COLO668 (cell line): ENCODE measurements around the gene ARL8B.
"Not testable (repeated sequence)": the region's sequence is repeated elsewhere in the genome, so short reads cannot be mapped to it uniquely, and the experiment has no call there.

ENCODE experiments used
- DNase-seq: peaks from one replicate; lab custom pipeline; 2025; ENCODE audit not compliant: unreplicated experiment; lab: John Stamatoyannopoulos, UW

The ARL8B gene

DNA sequence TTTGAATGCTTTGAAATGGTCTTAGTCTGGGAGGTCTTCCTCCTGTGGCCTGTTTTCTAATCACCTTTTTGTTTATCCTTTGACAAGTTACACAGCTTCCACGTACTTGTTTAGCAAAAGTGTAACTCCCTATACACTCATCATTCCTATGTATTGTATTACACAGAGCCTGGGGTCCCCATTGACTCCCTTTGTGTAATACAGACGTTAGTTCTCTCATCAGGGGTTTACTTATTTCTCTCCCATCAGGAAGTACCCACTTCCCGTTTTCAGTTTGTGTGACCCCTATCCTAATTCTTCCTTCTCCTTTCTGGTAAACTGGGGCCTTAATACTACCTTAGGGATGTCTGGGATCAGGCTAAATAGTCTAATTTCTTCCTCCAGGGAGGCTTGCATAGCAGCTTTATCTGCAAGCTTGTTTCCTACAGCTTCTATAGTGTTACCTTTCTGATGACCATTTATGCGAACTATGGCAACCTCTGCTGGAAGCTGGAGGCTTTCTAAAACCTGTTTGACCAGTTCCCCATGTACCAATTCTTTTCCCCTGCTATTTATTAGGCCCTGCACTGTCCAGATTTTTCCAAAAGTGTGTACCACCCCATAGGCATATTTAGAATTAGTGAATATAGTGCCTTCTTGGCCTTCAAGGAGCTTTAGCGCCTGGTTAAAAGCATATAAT, 22.4 kb downstream of the ARL8B start:
- DNase-seq: no peak

DNA sequence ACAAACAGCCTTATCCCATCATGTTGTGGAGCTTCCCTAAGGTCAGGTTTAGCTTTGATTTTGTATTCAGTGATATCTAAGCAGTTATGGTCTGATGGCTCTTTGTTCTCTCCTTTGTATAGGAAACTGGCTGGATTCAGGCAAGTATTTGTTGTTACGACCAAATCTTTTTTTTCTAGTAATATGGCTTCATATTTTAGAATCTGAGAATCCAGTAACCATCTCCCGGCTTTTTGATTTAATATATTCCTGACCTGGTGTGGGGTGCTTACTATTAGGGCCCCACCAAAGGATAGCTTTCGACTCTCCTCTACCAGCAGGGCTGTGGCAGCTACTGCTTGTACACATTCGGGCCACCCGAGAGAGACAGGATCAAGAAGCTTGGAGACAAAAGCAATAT, 23.0 kb downstream of the ARL8B start:
- DNase-seq: no peak

DNA sequence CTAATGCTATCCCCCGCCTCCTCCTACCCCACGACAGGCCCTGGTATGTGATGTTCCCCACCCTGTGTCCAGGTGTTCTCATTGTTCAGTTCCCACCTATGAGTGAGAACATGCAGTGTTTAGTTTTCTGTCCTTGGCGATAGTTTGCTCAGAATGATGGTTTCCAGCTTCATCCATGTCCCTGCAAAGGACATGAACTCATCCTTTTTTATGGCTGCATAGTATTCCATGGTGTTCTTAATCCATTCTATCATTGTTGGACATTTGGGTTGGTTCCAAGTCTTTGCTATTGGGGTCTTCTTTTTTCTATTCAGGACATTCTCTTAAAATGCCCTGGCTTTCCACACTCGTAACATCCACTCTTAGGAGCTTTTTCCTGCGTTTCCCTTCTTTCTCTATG, 25.1 kb downstream of the ARL8B start:
- DNase-seq: not testable (repeated sequence)

DNA sequence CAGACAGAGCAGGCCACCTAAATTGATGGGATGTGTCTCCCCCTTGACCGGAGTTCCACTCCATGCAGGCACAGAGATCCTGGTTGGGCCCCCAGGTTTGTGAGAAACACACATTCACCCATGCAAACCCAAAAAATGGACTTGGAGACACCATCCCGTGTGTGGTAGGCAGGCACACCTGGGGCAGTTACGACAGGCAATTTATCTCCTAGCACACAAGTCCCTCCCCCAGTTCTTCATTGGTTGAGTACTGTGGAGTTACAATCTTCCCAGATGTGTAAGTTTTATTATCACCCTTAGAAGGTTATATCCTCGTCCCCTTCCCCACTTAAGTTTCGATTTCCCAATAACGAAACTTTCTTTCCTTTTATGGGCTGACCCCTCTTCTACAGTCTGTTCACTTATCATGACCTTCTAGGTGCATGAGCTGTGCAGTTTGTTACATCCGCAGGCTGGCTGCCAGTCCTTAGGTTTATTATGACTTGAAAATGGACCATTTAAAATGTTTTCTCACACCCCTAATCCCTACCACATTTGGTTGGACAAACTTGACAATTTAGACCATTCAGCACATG, 27.3 kb downstream of the ARL8B start:
- DNase-seq: no peak

DNA sequence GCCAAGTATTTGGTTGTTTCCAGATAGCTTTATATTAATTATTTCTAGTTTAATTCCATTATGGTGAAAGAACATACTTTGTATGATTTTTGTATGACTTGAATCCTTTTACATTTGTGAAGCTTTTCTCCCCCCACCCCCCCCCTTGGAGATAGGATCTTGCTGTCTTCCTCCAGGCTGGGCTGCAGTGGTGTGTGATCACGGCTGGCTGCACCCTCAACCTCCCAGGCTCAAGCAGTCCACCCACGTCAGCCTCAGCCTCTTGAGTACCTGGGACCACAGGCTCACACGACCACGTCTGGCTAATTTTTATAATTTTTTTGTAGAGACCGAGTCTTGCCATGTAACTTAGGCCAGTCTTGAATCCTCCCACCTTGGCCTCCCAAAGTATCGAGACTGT, 29.5 kb downstream of the ARL8B start:
- no peak for DNase-seq

DNA sequence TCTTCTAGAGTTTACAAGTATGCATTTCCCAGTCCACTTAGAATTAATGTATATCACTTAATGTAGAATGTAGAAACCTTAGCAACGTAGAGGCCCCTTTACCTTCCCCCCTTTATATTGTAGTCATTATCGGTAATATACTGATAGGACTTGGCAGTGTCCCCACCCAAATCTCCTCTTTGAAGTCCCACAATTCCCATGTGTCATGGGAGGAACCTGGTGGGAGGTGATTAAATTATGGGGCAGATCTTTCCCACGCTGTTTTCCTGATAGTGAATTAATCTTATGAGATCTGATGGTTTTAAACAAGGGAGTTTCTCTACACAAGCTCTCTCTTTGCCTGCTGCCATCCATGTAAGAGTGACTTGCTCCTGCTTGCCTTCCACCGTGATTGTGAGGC, 31.0 kb downstream of the ARL8B start:
- no peak for DNase-seq

DNA sequence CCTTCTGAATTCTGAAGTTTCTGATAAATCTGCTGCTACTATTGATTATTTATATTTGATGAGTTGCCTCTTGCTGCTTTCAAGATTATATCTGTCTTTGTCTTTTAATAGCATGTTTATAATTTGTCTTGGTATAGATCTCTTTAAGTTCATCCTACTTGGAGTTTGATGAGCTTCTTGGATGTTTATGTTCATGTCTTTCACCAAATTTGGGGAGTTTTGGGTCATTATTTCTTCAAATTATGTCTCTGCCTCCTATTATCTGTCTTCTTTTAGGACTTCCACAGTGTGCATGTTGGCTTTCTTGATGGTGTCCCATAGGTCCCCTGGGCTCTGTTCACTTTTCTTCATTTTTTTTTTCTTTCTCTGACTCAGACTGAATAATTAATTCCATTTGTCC, 33.1 kb downstream of the ARL8B start:
- DNase-seq: no peak

DNA sequence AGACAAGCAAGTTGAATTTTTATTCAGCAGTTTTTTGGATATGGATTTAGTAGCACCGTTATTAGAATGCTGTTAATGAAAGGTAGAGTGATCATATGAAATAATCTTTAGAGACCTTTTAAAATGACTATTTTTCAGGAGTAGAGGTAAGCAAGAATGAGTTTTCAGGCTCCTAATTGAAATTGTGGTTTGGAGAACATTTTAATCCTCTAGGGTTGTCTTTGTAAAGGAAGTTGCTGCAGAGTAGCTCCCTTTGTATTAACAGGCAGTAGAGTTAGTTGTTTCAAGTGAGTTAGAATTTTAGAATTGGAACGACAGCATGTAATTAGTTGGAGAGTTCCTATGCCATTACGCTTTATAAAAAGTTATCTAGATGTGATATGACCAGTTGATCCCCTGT, 38.2 kb downstream of the ARL8B start:
- no peak for DNase-seq

DNA sequence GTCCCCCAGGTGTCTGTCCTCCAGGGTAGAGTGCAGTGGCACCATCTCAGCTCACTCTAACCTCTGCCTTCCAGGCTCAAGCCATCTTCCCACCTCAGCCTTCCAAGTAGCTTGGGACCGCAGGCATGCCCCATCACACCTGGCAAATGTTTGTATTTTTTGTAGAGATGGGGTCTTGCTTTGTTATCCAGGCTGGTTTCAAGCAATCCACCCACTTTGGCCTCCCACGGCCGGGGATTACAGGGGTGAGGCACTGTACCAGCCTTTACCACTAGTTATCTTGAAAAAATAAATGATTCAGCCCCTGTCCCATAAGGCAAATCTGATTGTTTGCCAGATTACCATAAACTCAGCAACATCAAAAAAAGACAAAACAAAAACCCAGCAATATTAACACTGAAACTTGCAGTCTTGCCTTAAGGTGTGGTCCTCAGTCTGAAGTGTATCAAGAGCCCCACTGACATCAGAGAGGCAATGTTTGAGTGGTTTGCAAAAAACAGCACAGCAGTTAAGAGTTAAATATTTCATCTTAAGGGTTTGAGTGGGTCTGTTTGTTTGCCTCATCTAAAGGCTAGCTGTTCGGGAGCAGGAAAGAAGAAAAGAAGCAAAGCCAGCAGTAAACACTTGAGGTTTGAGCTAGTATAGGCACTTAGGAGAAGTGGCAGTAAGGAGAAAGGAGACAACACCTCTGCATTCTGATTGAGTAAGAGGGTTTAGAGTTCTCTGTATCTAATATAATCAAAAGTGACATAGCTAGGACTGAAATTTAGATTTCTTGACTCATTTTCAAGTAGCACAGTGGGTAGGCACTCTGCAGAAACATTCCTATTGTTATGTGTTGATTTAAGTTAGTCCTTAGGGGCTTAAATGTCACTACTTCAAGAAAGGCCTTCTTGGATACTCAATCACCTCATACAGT, 39.1 kb downstream of the ARL8B start:
- no peak for DNase-seq

DNA sequence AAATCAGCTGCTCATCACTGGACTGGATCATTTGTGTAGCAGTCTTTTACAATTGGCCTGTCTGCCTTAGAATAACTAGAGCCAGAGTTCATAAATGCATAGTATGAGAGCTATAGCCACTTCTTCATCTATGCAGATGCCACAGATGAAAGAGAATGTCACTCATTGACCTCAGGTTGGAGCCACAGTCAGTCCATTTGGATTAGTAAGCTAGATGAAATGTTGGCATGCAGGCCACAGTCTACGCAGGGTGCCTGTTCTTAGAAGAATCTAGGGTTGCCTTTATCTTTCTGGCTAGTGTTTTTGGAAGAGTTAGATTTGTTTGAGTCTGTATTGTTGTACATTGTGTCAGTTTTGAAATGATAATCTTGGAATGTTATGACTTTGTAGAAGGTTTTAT, 40.0 kb downstream of the ARL8B start:
- no peak for DNase-seq

DNA sequence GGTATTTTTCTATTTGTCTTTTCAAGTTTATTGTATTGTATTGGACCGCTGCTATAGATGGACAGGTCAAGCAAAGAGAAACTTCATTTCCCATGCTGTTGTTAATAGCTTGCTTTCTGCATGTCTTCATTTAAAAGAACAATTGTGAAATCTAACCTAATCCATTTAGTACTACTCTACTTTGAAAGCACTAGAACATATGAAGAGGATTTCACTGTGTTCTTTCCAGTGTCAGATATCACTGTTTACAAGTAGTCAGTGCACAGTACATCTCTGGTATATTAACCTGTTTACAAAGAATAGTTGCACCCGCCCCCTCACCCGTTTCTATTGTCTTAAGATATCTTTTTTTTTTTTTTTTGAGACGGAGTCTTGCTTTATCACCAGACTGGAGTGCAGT, 43.6 kb downstream of the ARL8B start:
- DNase-seq: no peak

DNA sequence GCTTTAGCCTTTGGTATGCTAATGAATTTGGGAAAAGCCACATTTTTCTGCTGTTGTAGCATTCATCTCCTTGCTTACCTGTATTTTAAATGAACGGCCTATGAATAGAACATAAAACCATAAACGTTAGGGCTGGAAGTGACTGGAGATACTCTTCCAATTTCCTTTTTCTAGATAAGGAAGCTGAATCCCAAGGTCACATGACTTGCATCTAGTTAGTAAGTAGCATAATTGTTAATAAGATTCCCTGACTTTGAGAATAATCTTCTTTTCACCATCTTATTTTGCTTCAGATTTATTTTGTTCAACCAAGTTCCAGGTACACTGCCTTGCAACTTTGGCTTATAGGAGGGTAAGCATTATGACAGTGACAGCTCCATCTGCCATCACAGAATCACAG, 44.8 kb downstream of the ARL8B start:
- no peak for DNase-seq

DNA sequence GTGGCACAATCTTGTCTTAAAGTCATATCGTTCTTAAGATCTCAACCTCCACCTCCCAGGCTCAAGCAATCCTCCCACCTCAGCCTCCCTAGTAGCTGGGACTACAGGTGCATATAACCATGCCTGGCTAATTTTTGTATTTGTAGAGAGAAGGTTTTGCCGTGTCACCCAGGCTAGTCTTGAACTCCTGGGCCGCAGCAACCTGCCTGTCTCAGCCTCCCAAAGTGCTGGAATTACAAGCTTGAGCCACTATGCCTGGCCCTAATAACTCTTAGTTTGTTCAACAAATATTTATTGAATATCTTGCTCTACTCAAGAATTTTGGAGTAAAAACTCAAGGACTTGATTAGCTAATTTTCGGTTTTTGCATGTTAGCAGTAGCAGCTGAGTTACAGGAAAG, 46.0 kb downstream of the ARL8B start:
- DNase-seq: no peak

DNA sequence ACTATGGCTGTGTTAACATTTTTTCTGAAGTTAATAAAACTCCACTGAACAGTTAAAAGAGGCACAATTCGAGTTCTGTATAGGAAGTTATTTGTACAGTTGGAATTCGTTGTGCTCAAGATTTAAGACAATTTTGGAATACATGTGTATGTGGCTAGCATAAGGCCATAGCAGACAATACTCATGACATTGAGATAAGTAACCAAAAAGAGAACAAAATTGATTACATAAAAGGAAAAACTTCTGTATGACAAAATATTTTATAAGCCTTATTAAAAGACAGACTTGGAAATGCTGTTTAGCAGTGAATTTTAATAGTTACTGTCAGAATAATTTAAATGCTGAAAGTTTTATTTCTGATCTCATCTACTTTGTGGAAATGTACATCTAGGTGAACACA, 47.7 kb downstream of the ARL8B start:
- DNase-seq: no peak

DNA sequence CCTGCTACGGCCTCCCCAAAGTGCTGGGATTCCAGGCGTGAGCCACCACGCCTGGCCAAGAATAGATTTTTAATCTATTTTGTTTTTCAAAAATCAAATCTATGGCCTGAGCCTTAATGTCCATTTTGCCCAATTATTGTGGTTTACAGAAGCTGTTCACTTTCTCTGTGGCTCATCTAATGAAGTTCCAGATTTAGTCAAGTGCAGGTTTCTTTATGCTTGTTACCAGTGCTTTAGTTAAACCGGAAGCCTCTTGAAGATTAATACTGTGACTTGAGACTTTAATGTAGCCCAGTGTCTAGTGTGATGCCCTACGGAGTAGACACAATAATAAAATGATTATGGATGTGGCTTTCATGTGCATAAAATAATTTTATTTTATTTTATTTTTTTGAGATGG, 48.9 kb downstream of the ARL8B start:
- DNase-seq: no peak

DNA sequence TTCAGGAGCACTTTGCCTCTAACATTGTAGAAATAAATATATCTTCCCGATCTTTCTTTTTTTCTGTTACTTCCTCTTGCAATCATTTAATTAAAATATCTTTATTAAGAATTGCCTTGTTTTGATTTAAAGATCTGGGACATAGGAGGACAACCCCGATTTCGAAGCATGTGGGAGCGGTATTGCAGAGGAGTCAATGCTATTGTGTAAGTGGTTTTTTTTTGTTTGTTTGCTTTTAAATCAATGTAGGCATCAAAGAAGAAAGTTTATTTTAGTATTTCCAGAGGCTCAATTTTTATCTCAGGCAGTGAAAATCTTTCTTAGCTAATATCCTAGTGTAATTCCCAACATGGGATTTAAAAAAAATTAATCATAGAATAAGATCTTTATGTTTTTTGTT, 49.9 kb downstream of the ARL8B start:
- DNase-seq: no peak

DNA sequence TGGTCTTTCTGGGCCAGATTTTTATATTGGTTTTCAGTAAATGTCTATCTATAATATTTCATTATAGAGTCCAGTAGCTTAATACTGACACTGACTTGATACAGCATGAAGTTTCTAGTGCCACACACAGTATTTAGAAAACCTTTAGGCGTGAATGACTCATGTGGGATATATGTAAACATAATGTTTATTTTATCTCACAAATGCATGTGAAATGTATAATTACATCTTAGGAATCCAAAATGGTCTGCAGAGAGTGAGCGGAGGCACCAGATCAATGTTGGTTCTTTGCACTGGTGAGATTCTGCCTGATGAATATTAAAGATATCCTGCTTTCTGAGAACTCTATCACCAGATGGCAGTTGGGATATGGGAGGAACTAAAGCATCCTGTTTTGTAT, 56.9 kb downstream of the ARL8B start:
- DNase-seq: not testable (repeated sequence)

DNA sequence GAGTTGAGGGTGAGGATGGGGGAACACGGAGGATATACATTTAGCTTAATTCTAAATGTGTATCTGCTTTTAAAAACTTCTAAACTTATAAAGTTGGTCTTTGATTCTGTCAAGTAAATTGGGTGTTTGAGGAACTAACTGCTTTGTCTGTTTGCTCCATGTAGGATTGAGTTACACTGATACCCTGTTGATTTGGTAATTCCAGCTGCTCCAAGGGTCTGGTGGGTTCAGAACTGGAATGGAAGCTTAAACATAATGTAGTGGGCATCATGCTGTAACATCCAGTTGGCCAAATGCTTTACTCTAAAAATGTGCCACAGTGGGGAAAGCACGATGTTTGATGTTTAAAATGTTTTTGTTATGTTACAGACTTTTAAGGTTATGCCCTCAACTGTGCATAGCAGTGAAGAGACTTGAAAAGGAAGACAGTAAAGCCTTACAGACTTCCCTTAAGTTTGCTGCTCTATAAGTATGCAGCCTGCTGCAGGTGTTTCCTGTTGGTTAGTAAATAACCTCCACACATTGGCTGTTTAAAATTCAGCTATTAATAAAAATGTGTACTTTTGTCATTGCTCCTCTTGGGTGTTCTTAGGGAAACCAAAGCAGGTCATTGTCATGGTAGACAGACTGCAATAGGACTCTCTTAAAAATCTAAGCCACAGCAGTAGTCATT, 59.5 kb downstream of the ARL8B start:
- DNase-seq: no peak

DNA sequence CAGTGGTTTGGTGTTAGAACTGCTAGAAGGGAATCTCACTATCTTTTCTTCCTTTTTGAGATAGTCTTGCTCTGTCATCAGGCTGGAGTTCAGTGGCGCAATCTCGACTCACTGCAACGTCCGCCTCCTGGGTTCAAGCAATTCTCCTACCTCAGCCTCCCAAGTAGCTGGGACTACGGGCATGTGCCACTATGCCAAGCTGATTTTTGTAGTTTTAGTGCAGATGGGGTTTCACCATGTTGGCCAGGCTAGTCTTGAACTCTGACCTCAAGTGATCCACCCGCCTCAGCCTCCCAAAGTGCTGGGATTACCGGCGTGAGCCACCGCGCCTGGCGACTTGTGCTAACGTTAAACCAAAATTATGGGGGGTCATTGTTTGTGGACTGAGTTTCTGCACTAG, 61.6 kb downstream of the ARL8B start:
- DNase-seq: not testable (repeated sequence)

DNA sequence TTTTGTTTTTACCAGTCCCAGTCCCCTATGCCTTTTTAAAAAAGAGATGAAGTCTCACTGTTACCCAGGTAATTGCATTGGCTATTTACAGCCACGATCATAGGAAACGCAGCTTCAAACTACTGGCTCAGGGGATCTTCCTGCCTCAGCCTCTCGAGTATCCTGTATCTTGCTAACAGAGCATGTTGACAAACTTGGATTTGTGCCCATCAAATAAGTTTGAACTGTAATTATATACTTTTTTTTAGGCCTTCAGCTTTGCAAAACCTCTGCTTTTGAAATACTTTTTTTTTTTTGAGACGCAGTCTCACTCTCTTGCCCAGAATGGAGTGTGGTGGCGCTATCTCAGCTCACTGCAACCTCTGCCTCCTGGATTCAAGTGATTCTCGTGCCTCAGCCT, 62.4 kb downstream of the ARL8B start:
- no peak for DNase-seq

DNA sequence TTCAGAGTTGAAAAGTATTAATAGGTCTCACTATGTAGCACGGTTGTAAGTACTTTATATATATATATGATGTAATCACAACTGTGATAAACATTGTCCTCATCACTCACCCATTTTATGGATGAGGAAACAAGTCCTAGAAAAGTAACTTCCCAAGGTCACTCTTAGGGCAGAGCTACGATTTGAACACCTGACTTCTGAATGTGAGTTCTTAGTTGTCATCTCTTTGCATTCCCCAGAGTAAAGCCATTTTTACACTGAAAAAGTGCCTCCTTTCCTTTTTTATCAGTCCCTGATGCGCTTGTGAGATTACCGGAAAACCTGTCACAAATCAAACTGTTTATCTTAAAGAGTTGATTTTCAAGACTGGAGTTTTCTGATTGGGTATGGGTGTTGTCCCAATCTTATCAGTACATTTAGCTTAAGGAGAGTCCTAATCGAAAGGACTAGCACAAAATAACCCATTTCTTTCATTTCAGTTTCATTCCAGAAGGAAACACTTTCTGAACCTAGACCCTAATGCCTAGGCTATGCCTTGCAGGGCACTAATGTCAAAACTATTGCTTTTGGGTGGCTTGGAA, 63.1 kb downstream of the ARL8B start:
- DNase-seq: no peak
